Common myeloid progenitor, CD34-positive (primary cell): ENCODE measurements around the gene MXRA7.
"Not testable (repeated sequence)": the region's sequence is repeated elsewhere in the genome, so short reads cannot be mapped to it uniquely, and the experiment has no call there.

ENCODE experiments used
- CTCF ChIA-PET: fragments of 350-600 bp; sonication (Branson Sonifier 250); formaldehyde crosslinking; loops from one replicate; lab custom pipeline; 2021; ENCODE audit warnings: antibody characterized with exemption; lab: Charles Lee
- POLR2A ChIA-PET: fragments of 350-600 bp; sonication (Branson Sonifier 250); formaldehyde crosslinking; loops from one replicate; lab custom pipeline; 2021; ENCODE audit warnings: antibody characterized with exemption; lab: Charles Lee
- DNase-seq, 3 donors: peaks; one replicate each; pipeline versions ENCODE4 v3.0.0 to v3.0.0-alpha.2; 2013
- H3K27ac ChIP-seq, 2 experiments: 1 replicate in 1 of 2; 2 replicates in 1 of 2; pipeline ENCODE4 v1.7.0; 2013; ENCODE audit warnings: inconsistent platforms in 2 of 2, low read length in 2 of 2, mild to moderate bottlenecking in 2 of 2, low read depth in 1 of 2, moderate library complexity in 1 of 2; ENCODE audit not compliant: severe bottlenecking in 2 of 2, insufficient read depth in 1 of 2, poor library complexity in 1 of 2
- H3K27me3 ChIP-seq, 5 experiments: replicated peaks in 2 of 5; 1 replicate in 3 of 5; 2 replicates in 2 of 5; pipeline versions ENCODE4 v1.6.1 to v1.7.0; 2013; ENCODE audit warnings: low read length in 4 of 5, mild to moderate bottlenecking in 2 of 5, moderate library complexity in 2 of 5, inconsistent platforms in 1 of 5; ENCODE audit not compliant: insufficient read depth in 5 of 5, control insufficient read depth in 4 of 5
- H3K36me3 ChIP-seq, 4 experiments: 1 replicate in 2 of 4; 2 replicates in 2 of 4; pipeline versions ENCODE4 v1.6.1 to v1.7.0; 2013; ENCODE audit warnings: low read length in 3 of 4, control low read depth in 1 of 4, mild to moderate bottlenecking in 1 of 4; ENCODE audit not compliant: control insufficient read depth in 4 of 4, insufficient read depth in 4 of 4
- H3K4me1 ChIP-seq, 4 experiments: 1 replicate in 3 of 4; 2 replicates in 1 of 4; pipeline versions ENCODE4 v1.6.1 to v1.7.1; 2013; ENCODE audit warnings: low read length in 3 of 4, mild to moderate bottlenecking in 3 of 4, control low read depth in 1 of 4, inconsistent platforms in 1 of 4, moderate library complexity in 1 of 4; ENCODE audit not compliant: control insufficient read depth in 4 of 4, insufficient read depth in 4 of 4; ENCODE audit errors: control extremely low read depth in 1 of 4
- H3K4me3 ChIP-seq, 7 experiments: 1 replicate in 4 of 7; 2 replicates in 3 of 7; pipeline versions ENCODE4 v1.5.1 to v1.7.0; 2013; ENCODE audit warnings: mild to moderate bottlenecking in 7 of 7, low read length in 6 of 7, moderate library complexity in 6 of 7, inconsistent platforms in 2 of 7, low read depth in 2 of 7, control low read depth in 1 of 7; ENCODE audit not compliant: insufficient read depth in 4 of 7, control insufficient read depth in 1 of 7; ENCODE audit errors: extremely low read depth in 1 of 7
- H3K9me3 ChIP-seq, 5 experiments: 1 replicate in 4 of 5; 2 replicates in 1 of 5; pipeline versions ENCODE4 v1.6.1 to v1.7.1; 2013; ENCODE audit warnings: low read length in 4 of 5, mild to moderate bottlenecking in 2 of 5, inconsistent platforms in 1 of 5, low read depth in 1 of 5, moderate library complexity in 1 of 5; ENCODE audit not compliant: control insufficient read depth in 4 of 5, insufficient read depth in 2 of 5; ENCODE audit errors: control extremely low read depth in 1 of 5
- WGBS: methylation state at CpG from one replicate; pipeline ENCODE4 v1.1.5; 2013; ENCODE audit not compliant: insufficient coverage; 5-methylcytosine and 5-hydroxymethylcytosine counted together

Gene MXRA7

GRCh38 chr17:76751416-76751993 is 40.7 kb upstream of the MXRA7 start:
- no CpG with 5 or more reads among the region's 3 CpGs for WGBS
- CTCF ChIA-PET = no interaction called here
- H3K27ac ChIP-seq = no peak overlapping the region

GRCh38 chr17:76748657-76749056 is 37.9 kb upstream of the MXRA7 start:
- H3K27ac ChIP-seq = no peak overlapping the region
- ChIA-PET CTCF (interaction anchor here (0.6 kb wide), 1 partner anchor 335 kb away, joined by 3 read pairs; no protein-coding TSS in a partner anchor), POLR2A (interaction anchor here (0.9 kb wide), 1 partner anchor 20 kb away, joined by 3 read pairs; no protein-coding TSS in a partner anchor)
- peaks cover 5 to 29% (median 17%) of the 10 kb centered on the region in 4 experiments for H3K36me3 ChIP-seq
- peaks cover 0 to 6% (median 0%) of the 10 kb centered on the region in 5 experiments for H3K9me3 ChIP-seq
- DNase-seq = no peak
- no peaks in the 10 kb centered on the region for H3K27me3 ChIP-seq
- peaks cover 0 to under 1% (median 0%) of the 10 kb centered on the region in 4 experiments for H3K4me1 ChIP-seq
- 100% methylated on average over 1 of the region's 1 CpG for WGBS
- no peak overlapping the region for H3K4me3 ChIP-seq

More at GRCh38 chr17:76751416-76751993, 40.7 kb upstream of the MXRA7 start:
- POLR2A ChIA-PET = no interaction called here
- Histone ChIP-seq H3K36me3 (peaks cover 4 to 12% (median 5%) of the 10 kb centered on the region in 4 experiments), H3K9me3 (peaks cover 0 to 2% (median 0%) of the 10 kb centered on the region in 5 experiments), H3K27me3 (no peaks in the 10 kb centered on the region), H3K4me3 (no peak overlapping the region), H3K4me1 (peaks cover 0 to 2% (median 0%) of the 10 kb centered on the region in 4 experiments)
- no peak for DNase-seq

- Histone ChIP-seq H3K4me3 (no peak overlapping the region), H3K4me1 (no peaks in the 10 kb centered on the region), H3K36me3 (peaks cover 5 to 33% (median 17%) of the 10 kb centered on the region in 4 experiments), H3K27ac (no peak overlapping the region), H3K27me3 (no peaks in the 10 kb centered on the region), H3K9me3 (peaks cover 0 to 6% (median 0%) of the 10 kb centered on the region in 5 experiments)
- ChIA-PET CTCF (no interaction called here), POLR2A (interaction anchor here (0.9 kb wide), 1 partner anchor 21 kb away, joined by 3 read pairs; no protein-coding TSS in a partner anchor)
- DNase-seq = no peak
- 90% methylated on average over 3 of the region's 9 CpGs for WGBS
Measured at GRCh38 chr17:76747716-76748363, 37.1 kb upstream of the MXRA7 start.

GRCh38 chr17:76745785-76746184 is 35.0 kb upstream of the MXRA7 start:
- H3K4me1 ChIP-seq, DNase-seq, H3K27ac ChIP-seq, CTCF ChIA-PET, H3K9me3 ChIP-seq, POLR2A ChIA-PET, H3K27me3 ChIP-seq, H3K4me3 ChIP-seq: not testable (repeated sequence)
- H3K36me3 ChIP-seq = peaks cover 12 to 43% (median 21%) of the 10 kb centered on the region in 4 experiments
- WGBS = 100% methylated on average over 4 of the region's 6 CpGs

- Histone ChIP-seq H3K9me3 (peaks cover 0 to 6% (median 0%) of the 10 kb centered on the region in 5 experiments), H3K4me3 (no peak overlapping the region), H3K36me3 (peaks cover 12 to 43% (median 21%) of the 10 kb centered on the region in 4 experiments), H3K27ac (no peak overlapping the region), H3K27me3 (no peaks in the 10 kb centered on the region), H3K4me1 (peaks cover 0 to 1% (median 0%) of the 10 kb centered on the region in 4 experiments)
- no CpG with 5 or more reads among the region's 2 CpGs for WGBS
- DNase-seq = no peak
- CTCF ChIA-PET = no interaction called here
- POLR2A ChIA-PET = no interaction called here
Measured at GRCh38 chr17:76744747-76745146, 34.0 kb upstream of the MXRA7 start.

- POLR2A ChIA-PET = no interaction called here
- Histone ChIP-seq H3K27me3 (no peaks in the 10 kb centered on the region), H3K9me3 (peaks cover 0 to 6% (median 0%) of the 10 kb centered on the region in 5 experiments), H3K4me1 (peaks cover 8 to 14% (median 12%) of the 10 kb centered on the region in 4 experiments), H3K4me3 (no peak overlapping the region), H3K36me3 (peaks cover 12 to 43% (median 21%) of the 10 kb centered on the region in 4 experiments), H3K27ac (no peak overlapping the region)
- DNase-seq = no peak
- CTCF ChIA-PET = interaction anchor here (0.7 kb wide), 1 partner anchor 30 kb away, joined by 3 read pairs; no protein-coding TSS in a partner anchor
Measured at GRCh38 chr17:76742958-76743357, 32.2 kb upstream of the MXRA7 start.
